SK-N-SH treated with all-trans-retinoic acid at 6 μM for 48 hours (cell line): Measurements from ENCODE around the gene PRSS21.
A peak's percentile ranks its signal among the peaks of the same experiment; 100 is the strongest.

ENCODE experiments used
- ATAC-seq: fragments of 200-7000 bp; cut with Tn5 transposase; 3 replicates; pipeline ENCODE4 v1.9.1; 2020; ENCODE audit warnings: mild to moderate bottlenecking, moderate library complexity
- BACH2 ChIP-seq: fragments of 250-450 bp; sonication (Bioruptor Pico); IDR thresholded peaks from 2 replicates; pipeline ENCODE4 v1.9.0; 2021; ENCODE audit warnings: mild to moderate bottlenecking, borderline replicate concordance
- CREB5 ChIP-seq: fragments of 250-450 bp; sonication (Bioruptor Pico); IDR thresholded peaks from 2 replicates; pipeline ENCODE4 v1.5.1; 2020; ENCODE audit warnings: low read depth, mild to moderate bottlenecking, moderate library complexity
- CSRNP3 ChIP-seq: fragments of 250-450 bp; sonication (Bioruptor Pico); IDR thresholded peaks from 2 replicates; pipeline ENCODE4 v1.5.1; 2021; ENCODE audit warnings: mild to moderate bottlenecking, moderate library complexity
- ESRRG ChIP-seq: fragments of 250-450 bp; sonication (Bioruptor Pico); IDR thresholded peaks from 2 replicates; pipeline ENCODE4 v1.6.1; 2021; ENCODE audit warnings: mild to moderate bottlenecking
- ISL1 ChIP-seq: fragments of 250-450 bp; sonication (Bioruptor Pico); IDR thresholded peaks from 2 replicates; pipeline ENCODE4 v2.1.2; 2022; ENCODE audit warnings: mild to moderate bottlenecking, moderate library complexity
- OSR1 ChIP-seq: fragments of 250-450 bp; sonication (Bioruptor Pico); IDR thresholded peaks from 2 replicates; pipeline ENCODE4 v1.8.0; 2022; ENCODE audit warnings: moderate library complexity, mild to moderate bottlenecking, inconsistent platforms
- PATZ1 ChIP-seq: fragments of 250-450 bp; sonication (Bioruptor Pico); IDR thresholded peaks from 2 replicates; pipeline ENCODE4 v1.8.0; 2020; ENCODE audit warnings: mild to moderate bottlenecking, moderate library complexity, borderline replicate concordance
- PPARA ChIP-seq: fragments of 250-450 bp; sonication (Bioruptor Pico); IDR thresholded peaks from 2 replicates; pipeline ENCODE4 v1.5.0; 2020; ENCODE audit warnings: mild to moderate bottlenecking, borderline replicate concordance
- RARB ChIP-seq: fragments of 250-450 bp; sonication (Bioruptor Pico); IDR thresholded peaks from 2 replicates; pipeline ENCODE4 v1.8.0; 2021; ENCODE audit warnings: mild to moderate bottlenecking, moderate library complexity
- SNAI2 ChIP-seq: fragments of 250-450 bp; sonication (Bioruptor Pico); IDR thresholded peaks from 2 replicates; pipeline ENCODE4 v1.5.0; 2020; ENCODE audit warnings: mild to moderate bottlenecking, moderate library complexity
- TCF4 ChIP-seq: fragments of 250-450 bp; sonication (Bioruptor Pico); IDR thresholded peaks from 2 replicates; pipeline ENCODE4 v1.8.0; 2021; ENCODE audit warnings: mild to moderate bottlenecking, moderate library complexity, borderline replicate concordance
- ZC3H10 ChIP-seq: fragments of 250-450 bp; sonication (Bioruptor Pico); IDR thresholded peaks from 2 replicates; pipeline ENCODE4 v1.5.1; 2021; ENCODE audit warnings: mild to moderate bottlenecking, moderate library complexity
- ZFP3 ChIP-seq: fragments of 250-450 bp; sonication (Bioruptor Pico); IDR thresholded peaks from 2 replicates; pipeline ENCODE4 v1.5.0; 2020; ENCODE audit warnings: mild to moderate bottlenecking, moderate library complexity
- ZNF565 ChIP-seq: fragments of 450-650 bp; formaldehyde crosslinking; conservative IDR thresholded peaks from 2 replicates; pipeline ENCODE4 v1.5.0; 2020; ENCODE audit warnings: low read depth, mild to moderate bottlenecking, moderate library complexity
- ZNF70 ChIP-seq: fragments of 450-650 bp; formaldehyde crosslinking; IDR thresholded peaks from 2 replicates; pipeline ENCODE4 v1.5.0; 2020; ENCODE audit warnings: mild to moderate bottlenecking, moderate library complexity
- ZNF8 ChIP-seq: fragments of 450-650 bp; formaldehyde crosslinking; IDR thresholded peaks from 2 replicates; pipeline ENCODE4 v1.5.0; 2020; ENCODE audit warnings: mild to moderate bottlenecking, moderate library complexity
- TF ChIP-seq, protein P1 (sequence below): fragments of 250-450 bp; sonication (Bioruptor Pico); IDR thresholded peaks from 2 replicates; pipeline ENCODE4 v1.5.0; 2020; ENCODE audit warnings: mild to moderate bottlenecking, moderate library complexity
- TF ChIP-seq, protein P2 (sequence below): fragments of 250-450 bp; sonication (Bioruptor Pico); IDR thresholded peaks from 2 replicates; pipeline ENCODE4 v1.8.0; 2021; ENCODE audit warnings: low read depth, mild to moderate bottlenecking, moderate library complexity, borderline replicate concordance

PRSS21 gene

GRCh38 chr16:2777903-2778629, 39.0 kb upstream of the PRSS21 start:
- ATAC-seq, result peak; percentile 34
- no peak for TF ChIP-seq SNAI2 (CRISPR knock-in tag)
- no peak for TF ChIP-seq ISL1 (CRISPR knock-in tag)
- TF ChIP-seq, protein P1, sequence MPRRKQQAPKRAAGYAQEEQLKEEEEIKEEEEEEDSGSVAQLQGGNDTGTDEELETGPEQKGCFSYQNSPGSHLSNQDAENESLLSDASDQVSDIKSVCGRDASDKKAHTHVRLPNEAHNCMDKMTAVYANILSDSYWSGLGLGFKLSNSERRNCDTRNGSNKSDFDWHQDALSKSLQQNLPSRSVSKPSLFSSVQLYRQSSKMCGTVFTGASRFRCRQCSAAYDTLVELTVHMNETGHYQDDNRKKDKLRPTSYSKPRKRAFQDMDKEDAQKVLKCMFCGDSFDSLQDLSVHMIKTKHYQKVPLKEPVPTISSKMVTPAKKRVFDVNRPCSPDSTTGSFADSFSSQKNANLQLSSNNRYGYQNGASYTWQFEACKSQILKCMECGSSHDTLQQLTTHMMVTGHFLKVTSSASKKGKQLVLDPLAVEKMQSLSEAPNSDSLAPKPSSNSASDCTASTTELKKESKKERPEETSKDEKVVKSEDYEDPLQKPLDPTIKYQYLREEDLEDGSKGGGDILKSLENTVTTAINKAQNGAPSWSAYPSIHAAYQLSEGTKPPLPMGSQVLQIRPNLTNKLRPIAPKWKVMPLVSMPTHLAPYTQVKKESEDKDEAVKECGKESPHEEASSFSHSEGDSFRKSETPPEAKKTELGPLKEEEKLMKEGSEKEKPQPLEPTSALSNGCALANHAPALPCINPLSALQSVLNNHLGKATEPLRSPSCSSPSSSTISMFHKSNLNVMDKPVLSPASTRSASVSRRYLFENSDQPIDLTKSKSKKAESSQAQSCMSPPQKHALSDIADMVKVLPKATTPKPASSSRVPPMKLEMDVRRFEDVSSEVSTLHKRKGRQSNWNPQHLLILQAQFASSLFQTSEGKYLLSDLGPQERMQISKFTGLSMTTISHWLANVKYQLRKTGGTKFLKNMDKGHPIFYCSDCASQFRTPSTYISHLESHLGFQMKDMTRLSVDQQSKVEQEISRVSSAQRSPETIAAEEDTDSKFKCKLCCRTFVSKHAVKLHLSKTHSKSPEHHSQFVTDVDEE (CRISPR knock-in tag), result no peak
- TF ChIP-seq CREB5 (CRISPR knock-in tag), result no peak
- no peak for TF ChIP-seq ESRRG (CRISPR knock-in tag)
- no peak for TF ChIP-seq OSR1
- TF ChIP-seq RARB (CRISPR knock-in tag), result no peak
- TF ChIP-seq, protein P2, sequence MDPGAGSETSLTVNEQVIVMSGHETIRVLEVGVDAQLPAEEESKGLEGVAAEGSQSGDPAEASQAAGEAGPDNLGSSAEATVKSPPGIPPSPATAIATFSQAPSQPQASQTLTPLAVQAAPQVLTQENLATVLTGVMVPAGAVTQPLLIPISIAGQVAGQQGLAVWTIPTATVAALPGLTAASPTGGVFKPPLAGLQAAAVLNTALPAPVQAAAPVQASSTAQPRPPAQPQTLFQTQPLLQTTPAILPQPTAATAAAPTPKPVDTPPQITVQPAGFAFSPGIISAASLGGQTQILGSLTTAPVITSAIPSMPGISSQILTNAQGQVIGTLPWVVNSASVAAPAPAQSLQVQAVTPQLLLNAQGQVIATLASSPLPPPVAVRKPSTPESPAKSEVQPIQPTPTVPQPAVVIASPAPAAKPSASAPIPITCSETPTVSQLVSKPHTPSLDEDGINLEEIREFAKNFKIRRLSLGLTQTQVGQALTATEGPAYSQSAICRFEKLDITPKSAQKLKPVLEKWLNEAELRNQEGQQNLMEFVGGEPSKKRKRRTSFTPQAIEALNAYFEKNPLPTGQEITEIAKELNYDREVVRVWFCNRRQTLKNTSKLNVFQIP (CRISPR knock-in tag), result no peak
- TF ChIP-seq BACH2 (CRISPR knock-in tag), result no peak
- no peak for TF ChIP-seq PATZ1 (CRISPR knock-in tag)
- no peak for TF ChIP-seq ZNF8 (CRISPR knock-in tag)
- TF ChIP-seq CSRNP3 (CRISPR knock-in tag), result no peak
- no peak for TF ChIP-seq TCF4 (CRISPR knock-in tag)
- TF ChIP-seq ZNF565, result no peak
- TF ChIP-seq ZNF70 (CRISPR knock-in tag), result no peak
- TF ChIP-seq PPARA (CRISPR knock-in tag), result no peak
- no peak for TF ChIP-seq ZC3H10 (CRISPR knock-in tag)
- no peak for TF ChIP-seq ZFP3 (CRISPR knock-in tag)

- ATAC-seq, result no peak
- no peak for TF ChIP-seq PATZ1 (CRISPR knock-in tag)
- TF ChIP-seq, all 23 proteins: peak for 0
Measured at GRCh38 chr16:2778630-2778958, 38.4 kb upstream of the PRSS21 start.
